ENCODE measurements around the gene DCDC2B.

The DCDC2B gene

DNA sequence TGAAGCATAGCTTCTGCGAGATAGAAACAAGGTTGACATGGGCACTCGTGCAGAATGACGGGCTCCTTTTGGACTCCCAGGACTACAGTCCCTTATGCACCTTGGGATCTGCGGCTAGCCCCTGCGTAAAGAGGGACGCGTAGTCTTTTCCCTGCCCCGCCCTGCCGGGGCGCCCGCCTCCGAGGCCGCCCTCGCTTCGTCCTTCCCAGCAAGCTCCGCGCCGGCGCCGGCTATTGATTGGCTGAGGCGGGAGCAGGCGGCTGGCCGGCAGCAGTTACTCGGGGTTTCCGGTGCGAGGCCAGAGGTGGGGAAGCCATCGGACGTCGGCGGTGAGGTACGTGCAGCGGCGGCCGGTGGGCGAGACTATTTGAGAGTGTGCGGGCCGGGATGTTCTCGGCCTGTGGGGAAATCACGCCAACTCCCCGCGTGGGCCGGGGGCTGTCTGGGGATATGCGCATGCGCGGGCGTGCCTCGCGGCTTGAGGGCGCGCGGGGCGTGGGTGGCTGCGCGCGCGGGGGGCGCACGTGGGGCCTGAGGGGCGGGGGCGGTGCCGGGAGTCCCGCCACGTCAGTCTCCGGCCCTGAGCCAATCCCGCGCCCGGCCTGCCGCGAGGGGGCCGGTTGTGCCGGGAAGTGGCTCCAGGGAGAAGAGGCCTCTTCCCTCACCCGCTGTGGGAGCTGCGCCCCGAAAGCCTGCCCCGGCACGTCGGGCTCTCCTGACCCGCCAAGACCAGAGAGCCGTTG, 29.3 kb upstream of the DCDC2B start, which contains the start of gene TXLNA:
Gene TXLNA, plus strand, starts transcription at position 233 of the 743 bp plus-strand sequence. CDS start 671 bp downstream, outside the sequence.
- no peaks in the 10 kb centered on the region for H3K9me3 ChIP-seq (ENCODE audit: insufficient read depth, low read length)
- peaks cover 18% of the 10 kb centered on the region for H3K4me1 ChIP-seq (ENCODE audit: low read length)
- no peaks in the 10 kb centered on the region; the same call in 1 of the 2 replicates for H4K20me1 ChIP-seq (ENCODE audit: insufficient read depth, low read length)
- H3K36me3 ChIP-seq (replicated peaks; ENCODE audit: low read depth, low read length), result peaks cover 28% of the 10 kb centered on the region
- peak within 1 kb of the TSS; percentile 94 for H3K4me2 ChIP-seq (ENCODE audit: low read length)
- peak within 1 kb of the TSS; percentile 96 for H3K9ac ChIP-seq (ENCODE audit: low read length)
- peak within 1 kb of the TSS; percentile 76 for H3K27ac ChIP-seq (ENCODE audit: low read length)
- peaks cover 46% of the 10 kb centered on the region for H3K79me2 ChIP-seq (ENCODE audit: low read length)
- H2AFZ ChIP-seq (ENCODE audit: low read depth, low read length), result peak within 1 kb of the TSS; percentile 56; the same call in 1 of the 2 replicates
- peak within 1 kb of the TSS; percentile 94 for H3K4me3 ChIP-seq (ENCODE audit: low read length)
- no peak for TF ChIP-seq EZH2phosphoT487 (IDR thresholded peaks at IDR 0.05; ENCODE audit: low read depth)
- TF ChIP-seq, protein P1, sequence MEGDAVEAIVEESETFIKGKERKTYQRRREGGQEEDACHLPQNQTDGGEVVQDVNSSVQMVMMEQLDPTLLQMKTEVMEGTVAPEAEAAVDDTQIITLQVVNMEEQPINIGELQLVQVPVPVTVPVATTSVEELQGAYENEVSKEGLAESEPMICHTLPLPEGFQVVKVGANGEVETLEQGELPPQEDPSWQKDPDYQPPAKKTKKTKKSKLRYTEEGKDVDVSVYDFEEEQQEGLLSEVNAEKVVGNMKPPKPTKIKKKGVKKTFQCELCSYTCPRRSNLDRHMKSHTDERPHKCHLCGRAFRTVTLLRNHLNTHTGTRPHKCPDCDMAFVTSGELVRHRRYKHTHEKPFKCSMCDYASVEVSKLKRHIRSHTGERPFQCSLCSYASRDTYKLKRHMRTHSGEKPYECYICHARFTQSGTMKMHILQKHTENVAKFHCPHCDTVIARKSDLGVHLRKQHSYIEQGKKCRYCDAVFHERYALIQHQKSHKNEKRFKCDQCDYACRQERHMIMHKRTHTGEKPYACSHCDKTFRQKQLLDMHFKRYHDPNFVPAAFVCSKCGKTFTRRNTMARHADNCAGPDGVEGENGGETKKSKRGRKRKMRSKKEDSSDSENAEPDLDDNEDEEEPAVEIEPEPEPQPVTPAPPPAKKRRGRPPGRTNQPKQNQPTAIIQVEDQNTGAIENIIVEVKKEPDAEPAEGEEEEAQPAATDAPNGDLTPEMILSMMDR (IDR thresholded peaks at IDR 0.05; ENCODE audit: low read depth, low read length), result no peak
- H3K27me3 ChIP-seq (ENCODE audit: low read depth, low read length), result no peaks in the 10 kb centered on the region

DNA sequence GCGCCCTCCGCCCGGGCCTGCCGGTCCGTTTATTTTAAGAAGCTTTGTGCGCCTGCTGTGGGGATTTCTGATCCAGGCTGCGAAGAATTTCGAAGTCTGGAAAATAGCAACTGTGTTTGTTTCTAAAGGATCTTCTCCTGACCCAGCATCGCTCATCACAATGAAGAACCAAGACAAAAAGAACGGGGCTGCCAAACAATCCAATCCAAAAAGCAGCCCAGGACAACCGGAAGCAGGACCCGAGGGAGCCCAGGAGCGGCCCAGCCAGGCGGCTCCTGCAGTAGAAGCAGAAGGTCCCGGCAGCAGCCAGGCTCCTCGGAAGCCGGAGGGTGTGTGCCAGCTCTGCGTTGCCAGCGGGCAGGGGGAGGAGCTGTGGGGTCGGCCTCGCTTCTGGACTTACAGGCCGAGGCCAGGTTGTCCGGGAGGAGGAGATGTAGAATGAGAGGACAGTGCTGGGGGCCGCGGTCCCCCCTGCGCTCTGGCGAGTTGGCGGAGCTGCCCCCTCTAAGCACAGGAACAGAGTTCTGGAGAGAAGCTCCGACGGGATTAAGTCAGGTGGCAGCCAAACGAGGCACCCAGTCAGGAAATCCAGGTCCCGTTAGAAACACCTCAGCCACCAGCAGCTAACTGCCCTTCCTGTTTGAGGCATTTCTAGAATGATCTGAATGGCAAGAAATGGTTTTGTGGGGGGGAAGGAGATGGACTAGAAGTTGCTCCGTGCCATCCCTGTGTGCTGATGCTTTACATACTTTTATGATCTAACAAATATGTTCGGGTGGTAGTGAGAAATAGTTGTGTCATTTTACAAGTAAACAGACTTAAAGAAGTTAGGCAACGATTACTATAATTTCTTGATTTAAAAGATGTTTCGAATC, 28.5 kb upstream of the DCDC2B start:
- Histone ChIP-seq H3K4me1 (ENCODE audit: low read length) (peaks cover 18% of the 10 kb centered on the region), H3K9me3 (ENCODE audit: insufficient read depth, low read length) (no peaks in the 10 kb centered on the region), H2AFZ (ENCODE audit: low read depth, low read length) (no peak overlapping the region), H4K20me1 (ENCODE audit: insufficient read depth, low read length) (no peaks in the 10 kb centered on the region; the same call in 1 of the 2 replicates), H3K27me3 (ENCODE audit: low read depth, low read length) (no peaks in the 10 kb centered on the region), H3K4me2 (ENCODE audit: low read length) (peak overlapping the region; percentile 94), H3K79me2 (ENCODE audit: low read length) (peaks cover 52% of the 10 kb centered on the region), H3K36me3 (replicated peaks; ENCODE audit: low read depth, low read length) (peaks cover 30% of the 10 kb centered on the region), H3K9ac (ENCODE audit: low read length) (peak overlapping the region; percentile 96), H3K27ac (ENCODE audit: low read length) (peak overlapping the region; percentile 76), H3K4me3 (ENCODE audit: low read length) (peak overlapping the region; percentile 94)
- TF ChIP-seq, protein P1 (IDR thresholded peaks at IDR 0.05; ENCODE audit: low read depth, low read length), result no peak
- no peak for TF ChIP-seq EZH2phosphoT487 (IDR thresholded peaks at IDR 0.05; ENCODE audit: low read depth)

- TF ChIP-seq, protein P1 (IDR thresholded peaks at IDR 0.05; ENCODE audit: low read depth, low read length), result no peak
- TF ChIP-seq EZH2phosphoT487 (IDR thresholded peaks at IDR 0.05; ENCODE audit: low read depth), result no peak
- Histone ChIP-seq H3K9ac (ENCODE audit: low read length) (peak overlapping the region; percentile 96), H3K27me3 (ENCODE audit: low read depth, low read length) (no peaks in the 10 kb centered on the region), H3K79me2 (ENCODE audit: low read length) (peaks cover 57% of the 10 kb centered on the region), H3K27ac (ENCODE audit: low read length) (peak overlapping the region; percentile 76; the same call in 1 of the 2 replicates), H2AFZ (ENCODE audit: low read depth, low read length) (no peak overlapping the region), H3K4me1 (ENCODE audit: low read length) (peaks cover 18% of the 10 kb centered on the region), H4K20me1 (ENCODE audit: insufficient read depth, low read length) (peaks cover 1% of the 10 kb centered on the region; the same call in 1 of the 2 replicates), H3K4me2 (ENCODE audit: low read length) (peak overlapping the region; percentile 94), H3K36me3 (replicated peaks; ENCODE audit: low read depth, low read length) (peaks cover 31% of the 10 kb centered on the region), H3K4me3 (ENCODE audit: low read length) (peak overlapping the region; percentile 94), H3K9me3 (ENCODE audit: insufficient read depth, low read length) (no peaks in the 10 kb centered on the region)
These were observed 27.8 kb upstream of the DCDC2B start for GRCh38 chr1:32181065-32181464.

GRCh38 chr1:32181563-32181962, 27.3 kb upstream of the DCDC2B start:
- peaks cover 36% of the 10 kb centered on the region for H3K36me3 ChIP-seq (replicated peaks; ENCODE audit: low read depth, low read length)
- peaks cover 62% of the 10 kb centered on the region for H3K79me2 ChIP-seq (ENCODE audit: low read length)
- peaks cover 2% of the 10 kb centered on the region; the same call in 1 of the 2 replicates for H4K20me1 ChIP-seq (ENCODE audit: insufficient read depth, low read length)
- H3K4me1 ChIP-seq (ENCODE audit: low read length), result peaks cover 18% of the 10 kb centered on the region
- H3K4me2 ChIP-seq (ENCODE audit: low read length), result no peak overlapping the region
- no peak for TF ChIP-seq EZH2phosphoT487 (IDR thresholded peaks at IDR 0.05; ENCODE audit: low read depth)
- TF ChIP-seq, protein P1 (IDR thresholded peaks at IDR 0.05; ENCODE audit: low read depth, low read length), result no peak
- no peak overlapping the region for H3K4me3 ChIP-seq (ENCODE audit: low read length)
- no peak overlapping the region for H3K9ac ChIP-seq (ENCODE audit: low read length)
- H3K27ac ChIP-seq (ENCODE audit: low read length), result no peak overlapping the region
- no peak overlapping the region for H2AFZ ChIP-seq (ENCODE audit: low read depth, low read length)
- H3K27me3 ChIP-seq (ENCODE audit: low read depth, low read length), result no peaks in the 10 kb centered on the region
- no peaks in the 10 kb centered on the region for H3K9me3 ChIP-seq (ENCODE audit: insufficient read depth, low read length)
